HepG2 (cell line): Measurements from ENCODE around the gene RPAP3. TPM values are rescaled to one million over a fixed set of nuclear protein-coding genes. Genes with fewer than 3 reads are reported as not detected.
A peak's percentile ranks its signal among the peaks of the same experiment; 100 is the strongest.

ENCODE experiments used
- ATAC-seq: fragments of 200-7000 bp; cut with Tn5 transposase; 3 replicates; pipeline ENCODE4 v1.9.1; 2020; ENCODE audit warnings: mild to moderate bottlenecking, moderate library complexity
- BruUV-seq: library from RNA; stranded (reverse); fragments of 400-500 nt; replicated peaks from 2 replicates; lab custom pipeline; 2021; lab: Mats Ljungman, UMichigan
- CTCF ChIA-PET: fragments of 300-600 bp; formaldehyde crosslinking; extraction: SDS; loops from one replicate; lab custom pipeline; 2021; ENCODE audit warnings: low total read pairs, inconsistent platforms, low intra/inter-chr PET ratio; lab: Yijun Ruan, JAX
- POLR2A ChIA-PET: fragments of 350-600 bp; sonication (Branson Sonifier 250); formaldehyde crosslinking; loops from one replicate; lab custom pipeline; 2020; ENCODE audit warnings: antibody characterized with exemption, inconsistent platforms; lab: Yijun Ruan, JAX
- DNase-seq: peaks from one replicate; pipeline ENCODE4 v3.0.0-alpha.2; 2015; ENCODE audit warnings: low spot score
- FAIRE-seq: peaks from 3 replicates; lab custom pipeline; 2011; peaks lifted over from hg19 to GRCh38; lab: Jason Lieb, UNC
- H2AFZ ChIP-seq: one replicate; pipeline ENCODE4 v1.6.1; 2011; ENCODE audit warnings: low read length, inconsistent platforms
- H3K27ac ChIP-seq: fragments of 300-600 bp; 3 replicates; pipeline ENCODE4 v1.8.0; 2011; ENCODE audit warnings: mixed run types, mild to moderate bottlenecking, mixed read lengths, low read length, inconsistent platforms; ENCODE audit not compliant: insufficient read depth; ENCODE audit errors: extremely low read length
- H3K27me3 ChIP-seq, 2 experiments: fragments of 200-600 bp in 1 of 2; 2 replicates in 1 of 2; 3 replicates in 1 of 2; pipeline versions ENCODE4 v1.6.0 to v1.8.0; 2011; ENCODE audit warnings: low read length in 2 of 2, mild to moderate bottlenecking in 2 of 2, moderate library complexity in 2 of 2, inconsistent platforms in 1 of 2; ENCODE audit not compliant: insufficient read depth in 2 of 2, control insufficient read depth in 1 of 2
- H3K36me3 ChIP-seq, 2 experiments: fragments of 200-600 bp in 1 of 2; replicated peaks in 1 of 2; 2 replicates in 1 of 2; 3 replicates in 1 of 2; pipeline versions ENCODE4 v1.5.1 to v1.8.0; 2011; ENCODE audit warnings: low read length in 2 of 2, inconsistent platforms in 1 of 2; ENCODE audit not compliant: insufficient read depth in 2 of 2, control insufficient read depth in 1 of 2
- H3K4me1 ChIP-seq: 2 replicates; pipeline ENCODE4 v1.5.1; 2012; ENCODE audit warnings: low read length, inconsistent platforms; ENCODE audit not compliant: insufficient read depth
- H3K4me2 ChIP-seq: 2 replicates; pipeline ENCODE4 v1.6.0; 2011; ENCODE audit warnings: low read depth, low read length, inconsistent platforms
- H3K4me3 ChIP-seq, 3 experiments: fragments of 200-600 bp in 1 of 3; sonication (generic), shearing (Covaris generic) in 1 of 3; replicated peaks in 1 of 3; 2 replicates each; pipeline ENCODE4 v1.5.1; 2011 to 2016; ENCODE audit warnings: low read length in 3 of 3, inconsistent platforms in 2 of 3, low read depth in 2 of 3, mild to moderate bottlenecking in 2 of 3, control low read depth in 1 of 3, mixed read lengths in 1 of 3; ENCODE audit not compliant: insufficient read depth in 1 of 3
- H3K79me2 ChIP-seq: one replicate; pipeline ENCODE4 v1.6.1; 2011; ENCODE audit warnings: low read length, inconsistent platforms; ENCODE audit not compliant: insufficient read depth
- H3K9ac ChIP-seq: 2 replicates; pipeline ENCODE4 v1.6.0; 2011; ENCODE audit warnings: mild to moderate bottlenecking, low read depth, low read length, inconsistent platforms; ENCODE audit not compliant: insufficient read depth
- H3K9me3 ChIP-seq: 2 replicates; pipeline ENCODE4 v1.5.1; 2012; ENCODE audit warnings: mild to moderate bottlenecking, low read length
- H4K20me1 ChIP-seq: 2 replicates; pipeline ENCODE4 v1.6.0; 2011; ENCODE audit warnings: inconsistent platforms, mild to moderate bottlenecking, low read length, moderate library complexity; ENCODE audit not compliant: insufficient read depth
- ATRX ChIP-seq: sonication (generic); formaldehyde crosslinking; IDR thresholded peaks from 2 replicates; pipeline ENCODE4 v1.4.0; 2020; ENCODE audit warnings: missing genetic modification reagents, borderline replicate concordance
- BRD4 ChIP-seq: sonication (generic); formaldehyde crosslinking; IDR thresholded peaks from 2 replicates; pipeline ENCODE4 v1.4.0; 2020; ENCODE audit warnings: missing genetic modification reagents
- CHD2 ChIP-seq: IDR thresholded peaks from 2 replicates; pipeline ENCODE4 v1.6.1; 2011; ENCODE audit warnings: low read depth, low read length, improper control_type of control experiment
- CREBL2 ChIP-seq: sonication (generic); formaldehyde crosslinking; IDR thresholded peaks from 2 replicates; pipeline ENCODE4 v1.8.1; 2023; ENCODE audit warnings: missing genetic modification reagents, mild to moderate bottlenecking, borderline replicate concordance
- ISL2 ChIP-seq: sonication (generic); formaldehyde crosslinking; IDR thresholded peaks from 2 replicates; pipeline ENCODE4 v1.5.0; 2020; ENCODE audit warnings: missing genetic modification reagents
- MAFG ChIP-seq: sonication (generic); formaldehyde crosslinking; IDR thresholded peaks from 2 replicates; pipeline ENCODE4 v1.5.1; 2020; ENCODE audit warnings: mild to moderate bottlenecking, missing genetic modification reagents
- MIER2 ChIP-seq: IDR thresholded peaks from 2 replicates; pipeline ENCODE4 v1.6.1; 2016; ENCODE audit warnings: missing biosample characterization, missing genetic modification reagents
- MTF2 ChIP-seq: sonication (generic); formaldehyde crosslinking; IDR thresholded peaks from 2 replicates; pipeline ENCODE4 v1.5.0; 2020; ENCODE audit warnings: missing genetic modification reagents, borderline replicate concordance
- MXI1 ChIP-seq: IDR thresholded peaks from 3 replicates; pipeline ENCODE4 v1.6.1; 2012; ENCODE audit warnings: low read depth, low read length, inconsistent platforms, borderline replicate concordance
- MYPOP ChIP-seq: sonication (generic); formaldehyde crosslinking; IDR thresholded peaks from 2 replicates; pipeline ENCODE4 v1.8.1; 2023; ENCODE audit warnings: mild to moderate bottlenecking, moderate library complexity, missing genetic modification reagents
- MZF1 ChIP-seq: sonication (generic); formaldehyde crosslinking; IDR thresholded peaks from 2 replicates; pipeline ENCODE4 v1.8.1; 2023; ENCODE audit warnings: mild to moderate bottlenecking, missing genetic modification reagents, borderline replicate concordance
- NAIF1 ChIP-seq: sonication (generic); formaldehyde crosslinking; IDR thresholded peaks from 2 replicates; pipeline ENCODE4 v1.5.0; 2020; ENCODE audit warnings: mild to moderate bottlenecking, missing genetic modification reagents, borderline replicate concordance
- SMAD3 ChIP-seq: sonication (generic); formaldehyde crosslinking; IDR thresholded peaks from 2 replicates; pipeline ENCODE4 v1.4.0; 2020; ENCODE audit warnings: missing genetic modification reagents
- TFDP2 ChIP-seq: sonication (generic); formaldehyde crosslinking; IDR thresholded peaks from 2 replicates; pipeline ENCODE4 v1.4.0; 2020; ENCODE audit warnings: missing genetic modification reagents
- ZBTB34 ChIP-seq: sonication (generic); formaldehyde crosslinking; IDR thresholded peaks from 2 replicates; pipeline ENCODE4 v1.8.0; 2022; ENCODE audit warnings: mild to moderate bottlenecking, missing genetic modification reagents
- ZMAT5 ChIP-seq: sonication (generic); formaldehyde crosslinking; IDR thresholded peaks from 2 replicates; pipeline ENCODE4 v1.5.0; 2020; ENCODE audit warnings: mild to moderate bottlenecking, low read depth, missing genetic modification reagents, borderline replicate concordance
- ZNF260 ChIP-seq: sonication (generic); formaldehyde crosslinking; IDR thresholded peaks from 2 replicates; pipeline ENCODE4 v1.4.0; 2020; ENCODE audit warnings: missing genetic modification reagents, low read depth, mild to moderate bottlenecking, borderline replicate concordance
- in situ Hi-C: cut with HindIII; loops from 2 replicates; pipeline ENCODE4 v1.10.0; 2017; ENCODE audit warnings: low pct_unique_long_range_greater_than_20kb; ENCODE audit not compliant: extremely low pct_ligation_motif_present
- intact Hi-C: fragments of 100-400 bp; cut with micrococcal nuclease; formaldehyde crosslinking; loops from one replicate; pipeline ENCODE4 v1.10.0; 2022; ENCODE audit not compliant: unreplicated experiment
- polyA plus RNA-seq, 8 experiments: library from polyadenylated mRNA; depleted of rRNA in 3 of 8; stranded (reverse) in 7 of 8; unstranded in 1 of 8; fragments of >200 nt; fragmentation: Illumina TruSeq in 4 of 8; extraction: Trizol in 4 of 8; gene quantifications; 2 replicates each; pipeline versions ENCODE4 v1.2.1 to v1.2.3, GENCODE V29; 2011 to 2016; ENCODE audit warnings: low read depth in 4 of 8, missing spikeins in 1 of 8, mixed read lengths in 1 of 8; ENCODE audit not compliant: insufficient read depth in 1 of 8
- total RNA-seq, 5 experiments: library from RNA; depleted of rRNA; stranded (reverse); fragments of >200 nt; fragmentation: Illumina TruSeq; extraction: Trizol; gene quantifications; 2 replicates each; pipeline ENCODE4 v1.2.3, GENCODE V29; 2016; ENCODE audit warnings: low read depth in 1 of 5

The RPAP3 gene
- total and polyA plus RNA-seq, 2 of the 13 experiments (the other 11 are each of a cell fraction or from before 2014, with no cell fraction given): 8.8 to 32.8 TPM

- Histone ChIP-seq H3K27ac (no peak overlapping the region), H3K9me3 (no peaks in the 10 kb centered on the region), H3K79me2 (peaks cover 26% of the 10 kb centered on the region), H3K36me3 (no peaks in the 10 kb centered on the region), H2AFZ (no peak overlapping the region), H3K4me1 (peaks cover 39% of the 10 kb centered on the region), H3K27me3 (no peaks in the 10 kb centered on the region; a peak in 1 of 5 replicates), H3K4me3 (no peak overlapping the region), H4K20me1 (no peaks in the 10 kb centered on the region), H3K4me2 (0 out of 2 replicates have a peak overlapping the region, but pooled peaks have one; percentile 85), H3K9ac (no peak overlapping the region)
- no peak for ATAC-seq
- in situ Hi-C loops (no loop called here), intact Hi-C loops (no loop called here)
- no TSS peak for BruUV-seq
- no peak for DNase-seq
- ChIA-PET CTCF (no interaction called here), POLR2A (interaction anchor here (1.1 kb wide), 1 partner anchor 9 kb away, joined by 3 read pairs; no protein-coding TSS in a partner anchor)
- no peak for FAIRE-seq
- TF ChIP-seq ZMAT5 (CRISPR knock-in tag) (no peak), ZNF260 (CRISPR knock-in tag) (no peak), CHD2 (no peak), MXI1 (no peak), NAIF1 (CRISPR knock-in tag) (no peak), ATRX (CRISPR knock-in tag) (no peak), ZBTB34 (CRISPR knock-in tag) (no peak), SMAD3 (CRISPR knock-in tag) (no peak), TFDP2 (CRISPR knock-in tag) (no peak), MAFG (CRISPR knock-in tag) (no peak), CREBL2 (no peak), ISL2 (CRISPR knock-in tag) (no peak), BRD4 (no peak), MYPOP (CRISPR knock-in tag) (no peak), MIER2 (no peak), MZF1 (CRISPR knock-in tag) (no peak), MTF2 (CRISPR knock-in tag) (no peak)
Observed at GRCh38 chr12:47707355-47707754, 1.5 kb upstream of the RPAP3 start.
